ENCODE measurements around the gene PRSS8.

PRSS8 gene

GRCh38 chr16:31093132-31093703, 42.3 kb downstream of the PRSS8 start:
- H3K4me3 ChIP-seq (ENCODE audit: low read depth in 1 of 2, low read length in 2 of 2) = peak overlapping the region in 1 of 2 donors; percentile 97
- H3K4me1 ChIP-seq (ENCODE audit: control insufficient read depth in 1 of 2, insufficient read depth in 2 of 2, low read length in 2 of 2) = peaks cover 0 to 16% of the 10 kb centered on the region in 2 donors
- H3K27ac ChIP-seq (ENCODE audit: low read length) = no peak overlapping the region
- H3K9me3 ChIP-seq (ENCODE audit: control insufficient read depth in 1 of 2, low read length in 2 of 2) = no peaks in the 10 kb centered on the region
- H3K36me3 ChIP-seq (ENCODE audit: control insufficient read depth in 1 of 2, insufficient read depth in 2 of 2, low read length in 2 of 2) = peaks cover 8 to 16% of the 10 kb centered on the region in 2 donors
- H3K27me3 ChIP-seq (ENCODE audit: low read depth, low read length) = no peaks in the 10 kb centered on the region

GRCh38 chr16:31092330-31092729, 43.2 kb downstream of the PRSS8 start:
- peaks cover 0 to 16% of the 10 kb centered on the region in 2 donors for H3K4me1 ChIP-seq (ENCODE audit: control insufficient read depth in 1 of 2, insufficient read depth in 2 of 2, low read length in 2 of 2)
- H3K27me3 ChIP-seq (ENCODE audit: low read depth, low read length) = no peaks in the 10 kb centered on the region
- no peak overlapping the region for H3K27ac ChIP-seq (ENCODE audit: low read length)
- H3K4me3 ChIP-seq (ENCODE audit: low read depth in 1 of 2, low read length in 2 of 2) = no peak overlapping the region
- H3K9me3 ChIP-seq (ENCODE audit: control insufficient read depth in 1 of 2, low read length in 2 of 2) = no peaks in the 10 kb centered on the region
- H3K36me3 ChIP-seq (ENCODE audit: control insufficient read depth in 1 of 2, insufficient read depth in 2 of 2, low read length in 2 of 2) = peaks cover 8 to 20% of the 10 kb centered on the region in 2 donors

DNA sequence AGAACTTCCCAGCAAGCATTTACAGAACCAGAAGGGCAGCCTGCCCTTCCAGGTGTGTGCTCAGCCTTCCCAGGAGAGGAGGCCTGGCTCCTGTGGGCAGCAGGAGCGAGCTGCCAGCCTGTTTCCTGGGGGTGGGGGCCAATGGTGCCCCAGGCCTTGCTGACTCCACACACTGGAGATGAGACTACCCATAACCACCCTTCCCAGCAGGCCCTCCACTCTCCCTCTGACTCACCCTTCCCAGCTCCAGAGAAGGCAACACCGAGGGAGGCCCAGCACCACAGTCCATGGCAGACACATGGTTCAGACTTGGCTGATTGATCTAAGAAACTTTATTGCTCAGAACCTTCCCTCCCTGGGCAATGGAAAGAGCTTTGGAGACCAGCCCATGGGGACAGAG, 45.0 kb downstream of the PRSS8 start:
- no peak overlapping the region for H3K27ac ChIP-seq (ENCODE audit: low read length)
- H3K36me3 ChIP-seq (ENCODE audit: control insufficient read depth in 1 of 2, insufficient read depth in 2 of 2, low read length in 2 of 2) = peaks cover 8 to 35% of the 10 kb centered on the region in 2 donors
- H3K9me3 ChIP-seq (ENCODE audit: control insufficient read depth in 1 of 2, low read length in 2 of 2) = no peaks in the 10 kb centered on the region
- no peaks in the 10 kb centered on the region for H3K27me3 ChIP-seq (ENCODE audit: low read depth, low read length)
- H3K4me3 ChIP-seq (ENCODE audit: low read depth in 1 of 2, low read length in 2 of 2) = no peak overlapping the region
- H3K4me1 ChIP-seq (ENCODE audit: control insufficient read depth in 1 of 2, insufficient read depth in 2 of 2, low read length in 2 of 2) = peaks cover 0 to 15% of the 10 kb centered on the region in 2 donors

- Histone ChIP-seq H3K27me3 (ENCODE audit: low read depth, low read length) (no peaks in the 10 kb centered on the region), H3K9me3 (ENCODE audit: control insufficient read depth in 1 of 2, low read length in 2 of 2) (no peaks in the 10 kb centered on the region), H3K4me1 (ENCODE audit: control insufficient read depth in 1 of 2, insufficient read depth in 2 of 2, low read length in 2 of 2) (peaks cover 0 to 10% of the 10 kb centered on the region in 2 donors), H3K4me3 (ENCODE audit: low read depth in 1 of 2, low read length in 2 of 2) (no peak overlapping the region), H3K36me3 (ENCODE audit: control insufficient read depth in 1 of 2, insufficient read depth in 2 of 2, low read length in 2 of 2) (peaks cover 8 to 47% of the 10 kb centered on the region in 2 donors), H3K27ac (ENCODE audit: low read length) (no peak overlapping the region)
These were observed 46.3 kb downstream of the PRSS8 start for GRCh38 chr16:31089199-31089598.

- H3K4me1 ChIP-seq (ENCODE audit: control insufficient read depth in 1 of 2, insufficient read depth in 2 of 2, low read length in 2 of 2) = peaks cover 0 to 6% of the 10 kb centered on the region in 2 donors
- H3K36me3 ChIP-seq (ENCODE audit: control insufficient read depth in 1 of 2, insufficient read depth in 2 of 2, low read length in 2 of 2) = peaks cover 8 to 47% of the 10 kb centered on the region in 2 donors
- no peak within 1 kb of the TSS for H3K27ac ChIP-seq (ENCODE audit: low read length)
- no peaks in the 10 kb centered on the region for H3K27me3 ChIP-seq (ENCODE audit: low read depth, low read length)
- H3K4me3 ChIP-seq (ENCODE audit: low read depth in 1 of 2, low read length in 2 of 2) = no peak within 1 kb of the TSS
- no peaks in the 10 kb centered on the region for H3K9me3 ChIP-seq (ENCODE audit: control insufficient read depth in 1 of 2, low read length in 2 of 2)
These were observed 46.9 kb downstream of the PRSS8 start, which contains the start of gene PRSS53 for GRCh38 chr16:31088459-31089183. Gene PRSS53 (minus strand): TSS chr16:31088943. CDS start chr16:31088809, 134 bp downstream.

GRCh38 chr16:31087971-31088370, 47.6 kb downstream of the PRSS8 start:
- no peaks in the 10 kb centered on the region for H3K9me3 ChIP-seq (ENCODE audit: control insufficient read depth in 1 of 2, low read length in 2 of 2)
- no peak overlapping the region for H3K4me3 ChIP-seq (ENCODE audit: low read depth in 1 of 2, low read length in 2 of 2)
- no peaks in the 10 kb centered on the region for H3K27me3 ChIP-seq (ENCODE audit: low read depth, low read length)
- H3K4me1 ChIP-seq (ENCODE audit: control insufficient read depth in 1 of 2, insufficient read depth in 2 of 2, low read length in 2 of 2) = peaks cover 0 to under 1% of the 10 kb centered on the region in 2 donors
- peaks cover 8 to 52% of the 10 kb centered on the region in 2 donors for H3K36me3 ChIP-seq (ENCODE audit: control insufficient read depth in 1 of 2, insufficient read depth in 2 of 2, low read length in 2 of 2)
- no peak overlapping the region for H3K27ac ChIP-seq (ENCODE audit: low read length)

DNA sequence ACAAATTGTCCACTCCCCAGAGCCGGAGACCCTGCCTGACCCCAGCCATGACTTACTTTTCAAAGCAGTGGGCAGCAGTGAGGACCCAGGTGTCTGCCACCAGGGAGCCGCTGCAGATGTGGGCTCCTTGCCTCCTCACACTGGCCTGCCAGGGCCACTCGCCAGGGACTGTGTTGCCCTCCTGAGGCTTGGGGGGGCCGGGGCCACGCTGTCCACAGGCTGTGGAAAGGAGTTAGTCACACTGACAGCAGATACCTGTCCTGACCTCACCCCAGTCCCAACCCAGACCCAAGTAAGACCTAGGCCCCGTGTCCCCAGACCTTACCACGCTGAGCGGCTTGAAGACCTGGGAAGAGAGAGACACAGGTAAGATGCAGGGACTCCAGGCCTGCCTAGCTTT, 48.0 kb downstream of the PRSS8 start:
- Histone ChIP-seq H3K27me3 (ENCODE audit: low read depth, low read length) (no peaks in the 10 kb centered on the region), H3K9me3 (ENCODE audit: control insufficient read depth in 1 of 2, low read length in 2 of 2) (no peaks in the 10 kb centered on the region), H3K27ac (ENCODE audit: low read length) (no peak overlapping the region), H3K36me3 (ENCODE audit: control insufficient read depth in 1 of 2, insufficient read depth in 2 of 2, low read length in 2 of 2) (peaks cover 8 to 57% of the 10 kb centered on the region in 2 donors), H3K4me1 (ENCODE audit: control insufficient read depth in 1 of 2, insufficient read depth in 2 of 2, low read length in 2 of 2) (peaks cover 0 to 2% of the 10 kb centered on the region in 2 donors), H3K4me3 (ENCODE audit: low read depth in 1 of 2, low read length in 2 of 2) (no peak overlapping the region)

- Histone ChIP-seq H3K27ac (ENCODE audit: low read length) (no peak overlapping the region), H3K36me3 (ENCODE audit: control insufficient read depth in 1 of 2, insufficient read depth in 2 of 2, low read length in 2 of 2) (peaks cover 8 to 63% of the 10 kb centered on the region in 2 donors), H3K27me3 (ENCODE audit: low read depth, low read length) (no peaks in the 10 kb centered on the region), H3K4me1 (ENCODE audit: control insufficient read depth in 1 of 2, insufficient read depth in 2 of 2, low read length in 2 of 2) (peaks cover 0 to 7% of the 10 kb centered on the region in 2 donors), H3K4me3 (ENCODE audit: low read depth in 1 of 2, low read length in 2 of 2) (no peak overlapping the region), H3K9me3 (ENCODE audit: control insufficient read depth in 1 of 2, low read length in 2 of 2) (no peaks in the 10 kb centered on the region)
These were observed 49.0 kb downstream of the PRSS8 start for GRCh38 chr16:31086629-31086906.

DNA sequence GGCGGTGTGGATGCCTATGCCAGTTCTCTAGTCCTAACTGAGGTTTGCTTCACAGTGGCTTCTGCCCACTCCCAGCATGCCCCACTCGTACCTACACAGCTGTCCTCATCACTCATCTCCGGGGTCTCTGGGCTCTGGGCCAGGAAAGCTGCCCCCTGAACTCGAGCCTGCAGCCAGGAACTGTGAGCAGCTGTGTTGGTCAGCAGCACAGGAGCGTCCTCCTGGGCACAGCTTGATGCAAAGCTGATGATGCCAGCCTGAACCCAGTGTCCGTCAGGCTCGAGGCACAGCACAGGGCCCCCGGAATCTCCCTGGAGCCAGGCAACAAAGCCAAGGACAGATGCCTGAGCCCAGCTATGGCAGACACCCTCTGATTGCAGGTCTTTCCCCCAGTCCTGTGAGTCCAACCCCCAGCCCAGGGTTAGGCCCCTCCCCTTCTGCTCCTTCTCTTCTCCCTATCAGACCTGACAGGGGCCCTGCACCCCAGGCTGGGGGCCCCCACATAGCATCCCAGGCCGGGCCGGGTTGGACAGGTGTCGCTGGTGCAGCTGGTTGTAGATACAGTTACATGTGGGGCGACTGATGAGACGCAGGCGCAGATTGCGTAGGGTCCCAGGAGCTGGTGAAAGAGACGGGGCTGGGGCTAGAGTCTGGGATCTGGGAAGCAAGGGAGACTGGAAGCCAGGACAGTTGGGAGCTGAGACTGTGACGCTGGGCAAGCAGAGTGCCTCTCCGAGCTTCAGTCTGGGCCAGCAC, 49.5 kb downstream of the PRSS8 start:
- Histone ChIP-seq H3K27me3 (ENCODE audit: low read depth, low read length) (no peaks in the 10 kb centered on the region), H3K36me3 (ENCODE audit: control insufficient read depth in 1 of 2, insufficient read depth in 2 of 2, low read length in 2 of 2) (peaks cover 6 to 65% of the 10 kb centered on the region in 2 donors), H3K4me3 (ENCODE audit: low read depth in 1 of 2, low read length in 2 of 2) (no peak overlapping the region), H3K27ac (ENCODE audit: low read length) (no peak overlapping the region), H3K9me3 (ENCODE audit: control insufficient read depth in 1 of 2, low read length in 2 of 2) (no peaks in the 10 kb centered on the region), H3K4me1 (ENCODE audit: control insufficient read depth in 1 of 2, insufficient read depth in 2 of 2, low read length in 2 of 2) (peaks cover 0 to 10% of the 10 kb centered on the region in 2 donors)

GRCh38 chr16:31085411-31085810, 50.1 kb downstream of the PRSS8 start:
- H3K4me3 ChIP-seq (ENCODE audit: low read depth in 1 of 2, low read length in 2 of 2) = no peak overlapping the region
- no peak overlapping the region for H3K27ac ChIP-seq (ENCODE audit: low read length)
- H3K36me3 ChIP-seq (ENCODE audit: control insufficient read depth in 1 of 2, insufficient read depth in 2 of 2, low read length in 2 of 2) = peaks cover 8 to 65% of the 10 kb centered on the region in 2 donors
- no peaks in the 10 kb centered on the region for H3K9me3 ChIP-seq (ENCODE audit: control insufficient read depth in 1 of 2, low read length in 2 of 2)
- peaks cover 0 to 10% of the 10 kb centered on the region in 2 donors for H3K4me1 ChIP-seq (ENCODE audit: control insufficient read depth in 1 of 2, insufficient read depth in 2 of 2, low read length in 2 of 2)
- H3K27me3 ChIP-seq (ENCODE audit: low read depth, low read length) = no peaks in the 10 kb centered on the region

GRCh38 chr16:31084584-31085302, 50.8 kb downstream of the PRSS8 start:
- H3K36me3 ChIP-seq (ENCODE audit: control insufficient read depth in 1 of 2, insufficient read depth in 2 of 2, low read length in 2 of 2) = peaks cover 8 to 70% of the 10 kb centered on the region in 2 donors
- no peaks in the 10 kb centered on the region for H3K9me3 ChIP-seq (ENCODE audit: control insufficient read depth in 1 of 2, low read length in 2 of 2)
- H3K4me3 ChIP-seq (ENCODE audit: low read depth in 1 of 2, low read length in 2 of 2) = no peak overlapping the region
- peaks cover 0 to 10% of the 10 kb centered on the region in 2 donors for H3K4me1 ChIP-seq (ENCODE audit: control insufficient read depth in 1 of 2, insufficient read depth in 2 of 2, low read length in 2 of 2)
- H3K27me3 ChIP-seq (ENCODE audit: low read depth, low read length) = no peaks in the 10 kb centered on the region
- no peak overlapping the region for H3K27ac ChIP-seq (ENCODE audit: low read length)
